SKM-1 treated with dmso at 0.1 percent for 144 hours (cell line): ENCODE measurements around the gene WBP1.
"Not testable (repeated sequence)": the region's sequence is repeated elsewhere in the genome, so short reads cannot be mapped to it uniquely, and the experiment has no call there.

ENCODE experiments used
- DNase-seq: peaks from one replicate; lab custom pipeline; 2025; ENCODE audit not compliant: unreplicated experiment; lab: John Stamatoyannopoulos, UW

The WBP1 gene

DNA sequence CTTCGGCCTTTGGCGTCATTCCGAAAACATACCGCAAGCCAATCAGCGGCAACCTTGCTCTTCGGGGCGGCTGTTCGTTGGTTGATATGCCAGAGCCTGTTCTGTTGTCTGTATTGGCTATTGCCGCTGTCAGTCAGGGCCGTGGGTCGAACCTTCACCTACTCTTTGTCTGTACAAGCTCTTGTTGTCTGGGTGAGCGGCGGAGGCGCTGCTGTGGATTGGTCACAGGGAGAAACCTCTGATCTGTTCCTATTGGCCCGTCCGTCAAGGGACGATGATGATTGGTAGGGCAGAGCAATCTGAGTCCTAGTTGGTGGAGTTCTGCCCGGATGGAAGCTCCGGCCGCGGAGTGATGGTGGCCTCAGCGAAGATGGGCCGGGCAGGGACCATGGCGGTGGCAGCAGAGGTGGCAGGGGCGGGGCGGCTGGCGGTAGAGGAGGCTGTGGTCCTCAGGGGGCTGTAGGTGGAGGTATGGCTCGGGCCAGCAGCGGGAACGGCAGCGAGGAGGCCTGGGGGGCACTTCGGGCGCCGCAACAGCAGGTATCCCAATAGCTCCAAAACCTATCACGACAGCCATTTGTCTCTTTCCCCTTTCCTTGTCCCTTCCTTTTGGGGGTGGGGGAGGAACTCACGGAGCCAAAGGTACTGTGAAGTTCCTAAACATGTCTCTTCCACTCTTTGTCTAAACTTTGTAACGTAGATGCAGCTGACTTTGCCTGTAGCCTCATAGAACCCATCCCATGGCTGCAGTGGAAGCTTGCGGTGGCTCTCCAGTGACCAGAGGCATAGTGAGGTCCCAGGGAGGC, at the start of gene WBP1:
TSS of gene WBP1 (plus strand) at position 307 of the 806 bp plus-strand sequence. CDS start at position 472, 165 bp downstream.
- DNase-seq, result peak; percentile 99

DNA sequence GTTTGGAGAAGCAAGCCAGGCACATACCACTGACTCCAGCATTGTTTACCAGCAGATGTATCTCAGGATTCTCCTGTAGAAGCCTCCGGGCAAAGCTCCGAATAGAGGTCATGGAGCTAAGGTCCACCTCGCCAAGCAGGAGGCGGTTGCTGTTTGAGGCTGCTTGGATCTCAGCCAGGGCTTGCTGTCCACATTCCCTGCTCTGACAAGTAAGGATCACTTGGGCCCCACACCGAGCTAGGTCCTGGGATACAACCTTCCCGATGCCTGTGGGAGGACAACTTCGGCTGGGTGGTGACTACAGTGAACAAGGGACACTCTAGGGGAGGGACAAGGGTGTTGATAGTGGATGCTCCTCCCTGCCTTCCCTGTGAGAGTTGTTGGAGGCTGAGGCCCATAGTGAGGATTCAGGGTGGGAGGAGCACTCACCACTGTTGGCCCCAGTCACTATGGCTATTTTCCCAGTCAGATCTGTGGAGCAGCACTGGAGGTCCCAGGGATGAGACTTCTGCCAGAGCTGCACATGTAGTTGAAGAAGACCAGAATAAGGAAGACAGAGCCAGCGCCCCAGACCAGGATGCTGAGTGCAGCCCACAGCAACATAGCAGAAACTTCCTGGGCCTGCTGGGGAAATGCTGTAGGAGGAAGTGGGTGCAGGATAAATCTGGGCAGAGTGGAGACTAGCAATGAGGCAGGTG, 45.1 kb upstream of the WBP1 start:
- DNase-seq, result peak; percentile 22

DNA sequence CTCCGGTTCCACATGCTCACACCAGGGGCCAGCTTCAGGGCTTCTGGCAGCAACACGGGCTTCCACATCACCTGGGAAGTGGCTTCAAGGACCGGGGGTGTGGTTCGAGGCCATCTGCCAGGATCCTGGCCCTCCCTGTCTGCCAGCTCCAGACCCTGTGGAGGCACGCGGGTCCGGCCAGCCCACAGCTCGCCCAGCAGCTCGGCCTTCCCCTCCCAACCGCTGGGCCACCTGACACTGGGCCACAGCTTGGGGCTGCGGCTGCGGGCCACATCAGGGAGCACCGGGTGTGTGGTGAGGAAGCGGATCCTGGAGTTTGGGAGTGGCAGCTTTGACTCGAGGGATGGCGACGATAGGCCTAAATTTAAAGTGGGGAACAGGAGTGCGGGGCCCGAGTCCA, 43.8 kb upstream of the WBP1 start:
- no peak for DNase-seq

DNA sequence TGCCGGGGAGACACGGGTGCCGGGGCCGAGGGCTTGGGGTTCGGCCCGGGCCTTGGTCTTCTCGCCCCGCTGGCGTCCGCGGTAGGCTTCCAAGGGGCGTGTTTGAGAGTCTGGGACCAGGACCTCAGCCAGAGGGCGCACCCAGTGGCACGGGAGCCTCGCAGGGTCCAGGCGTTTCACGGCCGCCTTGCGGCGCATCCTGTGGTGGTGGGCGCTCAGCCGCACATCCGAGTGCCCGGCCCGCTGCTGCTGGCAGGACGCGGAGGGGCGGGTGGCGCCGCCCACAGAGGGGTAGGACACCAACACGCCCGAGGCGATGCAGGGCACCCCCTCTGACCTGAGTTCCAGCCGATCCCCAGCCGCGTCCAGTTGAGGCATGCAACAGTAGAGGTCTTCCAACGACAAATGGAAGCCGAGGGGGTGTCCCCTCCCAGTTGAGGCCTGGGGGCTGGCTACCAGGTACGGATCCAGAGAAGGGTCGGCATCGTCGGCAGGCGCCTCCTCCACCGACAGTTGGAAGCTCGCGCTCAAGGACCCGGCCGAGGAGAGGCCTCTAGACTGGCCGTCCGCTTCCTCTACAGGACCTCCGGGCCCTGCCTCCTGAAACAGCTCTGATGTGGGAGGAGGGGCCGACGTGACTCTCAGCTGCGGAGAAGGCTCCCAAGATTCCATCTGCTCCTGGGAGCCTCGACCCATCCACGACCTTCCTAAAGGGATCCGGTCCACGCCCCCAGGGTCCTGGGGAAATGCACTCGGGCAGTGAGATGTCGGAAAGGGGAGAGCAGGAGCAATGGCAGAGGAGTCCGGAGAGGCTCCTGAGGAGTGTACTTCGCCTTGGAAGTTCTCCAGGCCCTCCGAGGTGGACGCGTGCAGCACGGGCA, 43.1 kb upstream of the WBP1 start:
- no peak for DNase-seq

- DNase-seq, result no peak
These were observed 42.4 kb upstream of the WBP1 start for GRCh38 chr2:74415762-74416395.

DNA sequence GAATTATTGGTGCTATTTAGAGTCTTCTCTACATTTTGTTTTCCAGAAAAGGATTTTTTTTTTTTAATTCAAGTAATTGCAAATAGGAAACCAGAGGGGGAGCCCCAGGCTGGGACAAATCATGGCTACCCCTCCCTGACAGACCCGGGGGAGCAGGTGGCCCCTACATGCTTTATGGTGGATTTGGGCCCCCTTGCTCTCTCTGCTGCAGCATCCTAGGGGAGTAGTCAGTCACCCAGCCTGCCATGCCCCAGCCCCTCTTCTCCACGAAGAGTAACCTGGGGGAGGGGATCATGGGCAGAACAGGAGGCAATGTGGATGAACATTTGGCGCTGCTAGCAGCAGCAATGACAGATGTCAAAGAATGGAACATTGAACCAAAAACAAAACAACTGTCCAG, 41.5 kb upstream of the WBP1 start:
- DNase-seq, result no peak

DNA sequence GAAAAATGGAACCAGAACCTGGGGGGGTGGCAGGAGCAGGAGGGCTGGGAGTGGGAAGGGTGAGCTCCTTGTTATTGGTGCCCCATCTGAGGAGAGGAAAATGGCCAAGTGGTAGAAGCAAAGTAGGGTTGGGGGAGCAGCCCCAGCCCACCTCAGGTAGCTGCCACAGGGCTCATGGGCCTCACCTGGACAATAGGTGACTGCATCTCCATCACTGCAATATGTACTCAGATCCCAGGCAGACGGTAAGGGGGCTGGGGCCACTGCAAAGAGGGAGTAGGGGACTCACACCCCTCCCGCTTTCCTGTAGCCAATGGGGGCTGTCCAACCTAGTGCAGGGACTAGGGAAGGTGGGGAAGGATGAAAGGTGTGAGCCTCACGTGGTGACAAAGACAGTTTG, 41.0 kb upstream of the WBP1 start:
- no peak for DNase-seq

DNA sequence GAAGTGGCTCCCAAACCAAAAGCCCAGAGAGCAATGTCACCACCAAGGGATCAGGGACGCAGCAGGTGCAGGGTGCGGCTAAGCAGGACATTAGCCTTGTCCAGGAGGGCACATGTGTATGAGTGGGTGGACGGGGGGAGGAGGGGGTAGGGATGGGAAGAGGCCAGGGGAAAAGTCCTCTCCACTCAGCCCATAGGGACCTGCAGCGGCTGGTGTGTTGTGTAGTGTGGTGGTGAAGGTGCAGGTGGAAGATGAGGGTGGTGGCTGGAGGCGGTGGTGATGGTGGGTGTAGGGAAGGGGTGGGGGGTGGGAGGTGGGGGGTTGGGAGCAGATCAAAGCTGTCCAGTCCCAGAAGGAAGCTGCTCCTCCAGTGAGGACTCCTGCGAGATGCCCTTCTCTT, 40.5 kb upstream of the WBP1 start:
- DNase-seq, result no peak

DNA sequence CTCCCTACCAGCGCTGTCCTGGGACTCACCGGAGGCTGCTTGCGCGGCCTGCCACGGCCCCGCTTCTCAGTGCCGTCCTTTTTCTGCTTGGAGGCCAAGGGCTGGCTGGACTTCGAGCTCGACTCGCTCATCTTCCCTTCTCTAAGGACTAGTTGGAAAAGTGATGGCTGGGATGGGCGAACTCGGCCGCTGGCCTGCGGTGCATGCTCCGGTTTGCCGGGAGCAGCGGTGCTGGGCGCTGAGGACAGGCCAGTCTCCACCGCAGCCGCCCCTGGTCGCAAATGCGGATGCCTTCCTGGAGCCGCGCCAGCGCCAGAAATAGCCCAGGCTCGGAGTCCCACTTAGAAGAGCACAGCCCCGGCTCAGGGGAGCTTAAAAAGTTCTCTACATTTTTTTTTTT, 39.9 kb upstream of the WBP1 start:
- no peak for DNase-seq

DNA sequence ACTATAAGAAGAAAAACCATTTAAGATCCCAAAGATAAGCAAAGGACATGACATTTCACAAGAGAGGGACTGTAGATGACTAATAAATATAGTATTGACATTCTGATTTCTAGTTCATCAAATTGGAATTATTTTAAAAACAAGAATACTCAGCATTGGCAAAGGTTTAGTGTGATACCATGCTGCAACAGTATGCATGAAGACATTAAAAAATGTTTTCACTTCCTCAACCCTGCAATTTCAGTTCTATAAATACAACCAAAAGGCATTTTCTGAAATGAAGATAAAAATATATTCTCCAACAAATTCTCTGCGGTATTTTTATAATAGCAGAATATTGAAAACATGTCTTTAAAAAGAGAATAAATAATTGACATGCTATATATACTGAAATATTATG, 38.9 kb upstream of the WBP1 start:
- DNase-seq, result no peak

DNA sequence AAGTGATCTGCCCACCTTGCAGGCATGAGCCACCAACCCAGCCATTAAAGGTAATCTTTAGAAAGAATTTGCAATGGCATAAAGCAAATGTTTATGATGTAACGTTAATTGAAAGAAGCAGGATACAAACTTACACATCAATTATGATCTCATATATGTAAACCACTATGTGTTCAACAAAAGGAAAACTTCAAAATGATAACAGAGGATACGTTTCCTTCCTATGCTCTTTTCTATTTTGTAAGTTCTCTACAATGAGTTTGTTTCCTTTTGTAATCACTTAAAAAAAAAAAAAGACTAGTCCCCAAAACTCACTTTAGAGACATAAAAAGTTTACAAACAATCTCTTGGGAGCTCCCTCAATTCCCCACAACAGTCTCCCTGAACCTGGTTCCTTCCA, 38.2 kb upstream of the WBP1 start:
- no peak for DNase-seq

- DNase-seq, result not testable (repeated sequence)
These were observed 37.7 kb upstream of the WBP1 start for GRCh38 chr2:74420443-74421103.

DNA sequence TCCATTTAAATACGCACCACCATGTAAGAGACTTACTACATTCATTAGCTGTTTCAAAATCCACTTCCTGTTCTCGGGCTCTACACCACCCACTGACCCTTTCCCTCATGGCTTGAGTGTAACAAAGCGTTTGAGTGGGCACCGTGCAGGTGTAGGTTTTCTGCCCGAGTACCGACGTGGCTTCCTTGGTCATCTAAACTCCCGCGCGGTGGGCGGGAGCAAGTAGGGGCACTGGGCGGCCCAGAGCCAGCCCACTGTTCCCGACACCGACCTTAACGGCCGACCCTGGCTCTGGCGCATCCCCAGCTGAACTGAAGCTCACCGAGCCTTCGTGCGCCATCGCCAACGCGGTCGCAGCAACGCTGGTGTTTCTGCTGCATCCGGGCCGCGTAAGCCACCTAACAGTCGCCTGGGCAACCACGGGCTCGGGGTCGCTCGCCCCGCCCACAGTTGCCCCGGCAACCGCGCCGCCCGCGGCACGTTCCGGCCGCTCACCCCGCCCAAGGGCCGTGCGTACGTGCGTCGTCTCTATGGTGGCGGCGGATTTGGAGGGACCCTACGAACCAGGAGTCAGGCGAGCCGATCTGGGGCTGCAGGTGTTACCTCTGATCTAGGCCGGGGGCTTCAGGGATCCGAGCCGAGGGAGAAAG, 36.9 kb upstream of the WBP1 start, which contains the start of the genes C2orf81 and WDR54:
TSS of gene C2orf81 (minus strand) at position 399 of the 650 bp plus-strand sequence. CDS start at position 340, 59 bp downstream.
TSS of gene WDR54 (plus strand) at position 510 of the 650 bp plus-strand sequence. CDS start 424 bp downstream, outside the sequence.
- peak; percentile 73 for DNase-seq

DNA sequence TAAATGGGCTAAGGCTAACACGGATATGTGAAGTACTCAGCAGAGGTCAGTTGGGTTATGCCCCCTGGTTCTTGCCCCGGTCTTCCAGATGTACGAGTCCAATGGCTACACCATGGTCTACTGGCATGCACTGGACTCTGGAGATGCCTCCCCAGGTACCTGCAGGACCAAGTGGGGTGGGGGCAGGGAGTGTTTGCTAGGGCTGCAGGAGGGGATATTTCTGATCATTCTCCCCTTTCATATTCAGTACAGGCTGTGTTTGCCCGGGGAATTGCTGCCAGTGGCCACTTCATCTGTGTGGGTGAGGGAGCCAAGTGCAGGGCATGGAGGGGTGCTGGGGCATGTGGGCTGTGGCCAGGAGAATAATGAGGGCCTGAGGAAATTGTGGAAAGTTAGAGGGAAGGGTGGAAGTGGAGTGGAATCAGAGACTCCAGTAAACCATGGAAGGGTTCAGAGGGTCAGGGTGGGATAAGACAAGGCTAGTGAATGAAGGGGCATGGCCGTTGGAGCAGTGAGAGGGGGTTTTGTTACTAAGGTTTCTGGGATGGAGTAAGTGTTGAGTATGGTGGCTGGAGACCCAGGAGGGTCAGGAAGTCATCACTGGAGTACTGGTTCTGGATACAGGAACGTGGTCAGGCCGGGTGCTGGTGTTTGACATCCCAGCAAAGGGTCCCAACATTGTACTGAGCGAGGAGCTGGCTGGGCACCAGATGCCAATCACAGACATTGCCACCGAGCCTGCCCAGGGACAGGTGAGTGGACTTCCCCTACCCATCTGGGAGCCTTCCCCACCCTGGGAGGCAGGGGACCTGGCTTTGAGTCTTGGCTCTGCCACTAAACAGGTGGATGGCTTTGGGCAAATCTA, 34.8 kb upstream of the WBP1 start:
- DNase-seq, result no peak

GRCh38 chr2:74424139-74424992, 33.9 kb upstream of the WBP1 start:
- DNase-seq, result no peak

- DNase-seq, result no peak
These were observed 33.2 kb upstream of the WBP1 start for GRCh38 chr2:74424995-74425406.

GRCh38 chr2:74425523-74425922, 32.7 kb upstream of the WBP1 start:
- no peak for DNase-seq
